NOMO-1 treated with DMSO at 0.1 percent for 48 hours (cell line): ENCODE data around the gene AFF1.
"Not testable (repeated sequence)": the region's sequence is repeated elsewhere in the genome, so short reads cannot be mapped to it uniquely, and the experiment has no call there.

ENCODE experiments used
- DNase-seq: peaks from one replicate; lab custom pipeline; 2025; ENCODE audit not compliant: unreplicated experiment; lab: John Stamatoyannopoulos, UW

Gene AFF1

DNA sequence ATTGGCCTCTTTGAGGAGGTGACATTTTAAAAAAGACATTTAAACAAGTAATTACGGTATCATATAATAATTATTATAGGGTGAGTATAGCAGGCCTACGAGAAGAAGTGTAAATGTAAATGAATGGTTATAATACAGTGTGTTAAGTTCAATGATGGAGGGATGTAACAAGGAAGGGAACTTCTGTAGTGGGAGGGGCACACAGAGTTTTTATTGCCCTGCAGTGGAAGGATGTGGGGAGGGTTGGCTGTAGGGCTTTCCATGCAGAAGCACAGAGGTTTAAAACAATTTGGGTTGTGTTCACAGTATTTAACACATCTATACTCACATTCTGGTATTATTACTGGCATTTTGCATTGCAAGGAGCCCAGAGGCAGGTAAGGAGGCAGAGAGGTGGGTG, 41.1 kb downstream of the AFF1 start:
- peak; percentile 48 for DNase-seq

DNA sequence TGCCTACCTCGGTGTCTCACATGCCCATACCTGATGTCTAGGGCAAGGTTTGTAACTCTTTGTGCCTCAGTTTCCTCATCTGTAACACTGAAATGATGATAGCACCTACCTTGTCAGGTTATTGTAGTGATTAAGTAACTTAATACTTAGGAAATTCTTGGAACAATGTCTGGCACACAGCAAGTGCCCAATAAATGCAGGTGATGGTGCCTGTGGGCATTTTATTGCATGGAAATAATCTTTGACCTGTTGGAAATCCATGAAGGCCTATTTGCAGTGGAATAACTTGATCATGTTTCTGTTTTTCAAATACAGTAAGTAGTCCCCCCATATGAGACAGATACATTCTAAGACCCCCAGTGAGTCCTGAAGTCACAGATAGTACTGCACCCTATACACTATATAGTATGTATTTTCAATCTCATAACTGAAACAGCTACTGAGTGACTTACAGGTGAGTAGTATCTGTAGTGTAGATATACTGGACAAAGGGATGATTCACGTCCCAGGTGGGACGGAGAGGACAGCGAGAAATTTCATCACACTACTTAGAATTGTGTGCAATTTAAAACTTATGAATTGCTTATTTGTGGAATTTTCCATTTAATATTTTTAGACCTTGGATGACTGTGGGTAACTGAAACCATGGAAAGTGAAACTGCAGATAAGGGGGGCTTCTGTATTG, 42.1 kb downstream of the AFF1 start:
- DNase-seq: no peak

DNA sequence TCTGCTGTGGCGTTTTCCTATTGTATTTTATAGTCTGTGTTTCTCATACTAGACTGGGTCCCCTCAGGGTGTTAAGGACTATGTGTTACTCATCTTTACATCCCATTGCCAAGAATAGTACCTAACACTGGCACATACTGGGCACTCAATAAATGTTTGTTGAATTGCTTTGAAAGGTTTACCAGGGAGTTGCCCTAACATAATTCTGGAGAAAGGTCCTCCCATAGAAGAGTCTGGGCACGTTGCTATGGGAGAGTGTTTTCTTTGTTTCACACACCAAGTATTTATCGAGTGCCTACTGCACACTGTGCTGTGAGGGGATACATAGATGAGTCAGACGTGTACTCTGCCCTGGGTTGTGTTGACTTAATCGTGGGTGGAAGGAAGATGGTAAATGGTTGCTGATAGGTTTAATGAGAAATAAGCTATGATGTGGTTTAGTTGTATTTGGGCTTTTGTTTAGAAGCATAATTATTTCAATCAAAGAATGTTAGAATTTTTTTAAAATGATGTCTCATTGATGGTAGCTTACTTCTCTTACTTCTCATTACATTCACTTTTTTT, 42.9 kb downstream of the AFF1 start:
- no peak for DNase-seq

DNA sequence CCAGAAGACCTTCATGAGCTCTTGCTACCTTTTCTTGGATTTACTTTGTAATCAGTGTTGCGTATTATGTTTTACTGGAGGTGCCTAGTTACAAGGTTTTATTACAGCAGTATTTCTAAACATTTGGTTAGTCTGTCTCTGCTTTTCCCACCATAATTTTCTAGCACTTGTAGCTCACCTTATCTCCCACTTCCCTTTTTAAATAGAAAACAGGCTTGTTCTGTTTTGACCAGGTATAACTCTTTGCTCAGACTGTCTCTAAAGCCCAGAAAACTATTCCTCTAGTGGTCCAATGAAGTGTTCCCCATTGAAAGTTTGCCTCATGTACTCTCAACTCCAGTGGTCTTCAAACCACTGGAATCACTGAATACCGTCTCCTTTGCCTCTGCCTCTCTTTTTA, 43.9 kb downstream of the AFF1 start:
- no peak for DNase-seq

DNA sequence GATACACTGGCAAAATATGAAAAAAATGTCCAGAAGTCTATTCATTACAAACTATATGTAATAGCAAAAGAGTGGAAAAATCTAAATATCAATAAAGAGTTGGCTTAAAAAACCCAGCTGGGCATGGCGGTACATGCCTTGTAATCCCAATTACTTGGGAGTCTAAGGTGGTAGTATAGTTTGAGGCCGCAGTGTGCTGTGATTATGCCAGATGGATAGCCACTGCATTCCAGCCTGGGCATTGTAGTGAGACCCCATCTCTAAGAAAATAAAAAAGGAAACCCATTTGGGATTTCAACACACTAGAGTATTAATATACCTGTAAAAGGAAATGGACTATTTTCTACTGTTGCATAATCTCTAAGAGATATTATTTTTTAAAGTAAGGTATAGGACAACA, 45.4 kb downstream of the AFF1 start:
- no peak for DNase-seq

DNA sequence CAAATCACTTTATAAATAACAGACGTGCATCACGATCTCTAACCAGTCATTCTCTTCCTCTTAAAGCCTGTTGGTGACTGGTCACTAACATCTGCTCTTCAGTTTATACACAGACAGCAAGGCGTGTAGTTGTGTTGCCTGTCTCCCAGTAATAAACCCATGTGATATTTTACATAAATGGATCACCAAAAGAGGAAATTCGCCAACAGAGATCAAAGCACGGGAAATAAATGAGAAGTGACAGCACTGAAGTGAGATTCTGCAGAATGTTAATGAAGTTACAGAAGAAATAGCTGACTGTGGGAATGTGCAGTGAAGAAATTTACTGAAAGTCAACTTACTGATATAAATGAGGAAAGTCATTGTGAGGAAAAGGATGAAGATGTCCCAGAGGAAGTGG, 47.0 kb downstream of the AFF1 start:
- DNase-seq: peak; percentile 87

DNA sequence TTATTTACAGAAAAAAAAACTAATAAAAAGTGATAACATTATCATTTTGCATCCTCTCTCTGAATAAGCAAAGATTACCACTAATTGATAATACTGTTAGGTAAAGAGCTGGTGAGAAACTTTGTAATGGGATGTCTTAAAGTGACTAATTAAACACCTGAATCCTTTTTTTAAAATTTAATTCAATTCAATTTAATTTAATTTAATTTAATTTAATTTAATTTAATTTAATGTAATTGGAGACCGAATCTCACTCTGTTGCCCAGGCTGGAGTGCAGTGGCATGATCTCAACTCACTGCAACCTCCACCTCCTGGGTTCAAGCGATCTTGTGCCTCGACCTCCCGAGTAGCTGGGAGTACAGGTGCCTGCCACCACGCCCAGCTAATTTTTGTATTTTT, 51.0 kb downstream of the AFF1 start:
- not testable (repeated sequence) for DNase-seq

DNA sequence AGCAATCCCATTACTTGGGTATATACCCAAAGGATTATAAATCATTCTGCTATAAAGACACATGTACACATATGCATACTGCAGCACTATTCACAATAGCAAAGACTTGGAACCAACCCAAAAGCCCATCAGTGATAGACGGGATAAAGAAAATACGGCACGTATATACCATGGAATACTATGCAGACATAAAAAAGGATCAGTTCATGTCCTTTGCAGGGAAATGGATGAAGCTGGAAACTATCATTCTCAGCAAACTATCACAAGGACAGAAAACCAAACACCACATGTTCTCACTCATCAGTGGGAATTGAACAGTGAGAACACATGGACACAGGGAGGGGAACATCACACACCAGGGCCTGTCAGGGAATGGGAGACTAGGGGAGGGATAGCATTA, 54.8 kb downstream of the AFF1 start:
- not testable (repeated sequence) for DNase-seq

DNA sequence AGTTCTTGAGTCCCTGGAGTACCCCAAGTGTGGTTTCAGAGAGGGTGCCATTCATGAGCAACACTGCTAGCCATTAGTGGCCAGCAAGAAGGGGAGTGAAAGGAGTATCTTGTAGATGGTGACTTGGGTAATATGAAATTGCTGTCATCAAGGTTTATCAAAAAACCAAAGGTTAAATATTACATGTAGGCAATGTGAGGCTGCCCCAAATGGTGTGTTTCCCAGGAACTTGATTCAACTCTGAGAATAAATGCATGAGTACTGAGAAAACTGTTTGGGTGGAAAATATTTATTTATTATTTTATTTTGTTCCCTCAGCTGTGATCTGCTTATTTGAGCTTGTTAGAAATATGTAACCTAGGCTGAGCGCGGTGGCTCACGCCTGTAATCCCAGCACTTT, 55.7 kb downstream of the AFF1 start:
- DNase-seq: no peak

DNA sequence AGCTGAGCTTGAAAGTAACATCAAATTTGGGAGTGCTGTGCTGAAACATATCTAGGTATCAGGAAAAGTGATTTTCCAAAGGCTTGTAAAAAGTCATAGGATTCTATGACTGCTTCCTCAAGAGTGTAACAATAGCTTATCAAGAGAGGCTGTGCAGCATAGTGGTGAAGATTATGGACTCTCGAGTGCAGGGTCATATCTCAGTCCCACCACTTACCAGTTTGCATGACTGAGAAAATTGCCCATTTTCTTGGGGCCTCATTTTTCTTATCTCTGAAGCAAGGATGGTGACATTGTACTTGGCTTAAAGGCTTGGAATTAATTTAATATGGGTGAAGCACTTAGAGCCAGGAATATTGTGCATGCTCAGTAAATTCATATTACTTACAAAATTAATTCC, 57.2 kb downstream of the AFF1 start:
- DNase-seq: no peak

DNA sequence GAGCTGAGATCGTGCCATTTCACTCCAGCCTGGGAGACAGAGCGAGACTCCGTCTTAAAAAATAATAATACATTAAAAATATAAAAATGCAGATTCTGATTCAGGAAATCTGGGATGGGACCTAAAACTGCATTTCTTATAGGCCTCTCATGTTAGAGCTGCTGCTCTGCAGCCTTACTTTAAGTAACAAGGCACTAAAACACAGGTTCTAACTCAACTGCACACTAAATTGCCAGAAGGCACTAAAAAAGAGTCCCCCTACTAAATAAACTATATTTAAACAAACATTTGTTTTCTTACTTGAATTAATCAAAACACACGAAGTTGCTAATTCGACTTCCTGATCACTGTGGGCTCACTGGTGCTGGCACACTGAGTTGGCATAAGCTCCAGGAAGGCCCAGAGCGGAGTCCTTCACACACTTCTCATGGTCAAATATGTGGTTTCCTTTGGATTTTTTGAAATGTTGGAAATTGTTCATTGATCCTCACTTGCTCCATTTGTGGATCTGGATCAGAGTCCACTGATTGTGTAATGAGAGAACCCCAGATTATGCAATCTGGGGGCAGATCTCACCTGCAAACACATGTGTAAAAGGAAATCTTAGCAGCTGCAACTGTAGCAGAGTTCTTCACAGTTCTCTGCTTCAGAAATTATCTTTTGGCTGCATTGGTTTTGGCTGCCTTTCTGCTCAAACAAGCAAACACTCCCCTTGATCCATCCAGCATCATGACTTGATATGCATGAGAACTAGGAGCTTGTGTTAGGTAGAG, 59.3 kb downstream of the AFF1 start:
- no peak for DNase-seq

DNA sequence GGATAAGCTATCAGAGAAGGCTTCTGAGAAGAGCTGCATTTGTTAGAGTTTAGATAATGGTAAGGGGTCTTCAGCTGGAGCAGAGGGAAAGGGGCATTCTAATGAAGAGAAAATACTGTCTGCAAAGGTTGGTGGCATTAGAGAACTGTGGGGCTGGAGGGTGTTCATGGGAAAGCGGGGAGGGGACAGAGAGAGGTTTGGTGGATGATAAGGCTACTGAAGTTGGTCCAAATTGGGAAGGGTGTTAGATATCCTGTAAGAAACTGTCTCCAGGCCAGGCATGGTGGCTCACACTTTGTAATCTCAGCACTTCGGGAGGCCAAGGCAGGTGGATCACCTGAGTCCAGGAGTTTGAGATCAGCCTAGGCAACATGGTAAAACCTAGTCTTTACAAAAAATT, 59.9 kb downstream of the AFF1 start:
- DNase-seq: no peak

DNA sequence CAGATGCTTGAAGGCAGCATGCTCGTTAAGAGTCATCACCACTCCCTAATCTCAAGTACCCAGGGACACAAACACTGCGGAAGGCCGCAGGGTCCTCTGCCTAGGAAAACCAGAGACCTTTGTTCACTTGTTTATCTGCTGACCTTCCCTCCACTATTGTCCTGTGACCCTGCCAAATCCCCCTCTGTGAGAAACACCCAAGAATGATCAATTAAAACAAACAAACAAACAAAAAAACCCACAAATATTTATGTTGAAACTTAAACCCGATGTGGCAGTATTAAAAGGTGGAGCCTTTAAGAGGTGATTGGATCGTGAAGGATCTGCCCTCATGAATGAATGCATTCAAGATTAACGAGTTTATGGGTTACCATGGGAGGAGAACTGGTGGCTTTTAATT, 61.7 kb downstream of the AFF1 start:
- DNase-seq: not testable (repeated sequence)

DNA sequence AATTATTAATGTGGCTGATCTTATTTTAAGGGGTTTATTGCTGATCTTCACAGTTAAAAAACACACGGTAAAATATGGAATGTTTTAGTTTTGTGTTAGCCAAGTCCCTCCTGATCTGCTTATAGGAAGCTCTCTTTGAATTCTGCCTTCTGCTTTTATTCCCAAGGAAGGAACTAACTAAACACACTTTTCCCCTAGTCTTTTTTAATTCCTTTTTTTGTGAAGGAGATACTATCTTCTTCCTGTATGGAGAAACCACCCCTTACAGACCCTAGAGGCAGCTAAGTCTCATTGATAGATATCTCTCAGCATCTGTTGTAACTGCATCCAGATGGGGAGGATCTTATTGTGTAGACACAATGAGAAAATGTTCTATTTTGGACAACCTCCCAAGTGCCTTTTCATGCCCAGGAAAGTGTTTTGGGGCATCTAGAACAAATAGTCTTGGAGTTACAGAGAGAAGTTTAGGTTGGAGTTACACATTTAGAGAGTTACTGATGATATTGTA, 64.4 kb downstream of the AFF1 start:
- DNase-seq: no peak

DNA sequence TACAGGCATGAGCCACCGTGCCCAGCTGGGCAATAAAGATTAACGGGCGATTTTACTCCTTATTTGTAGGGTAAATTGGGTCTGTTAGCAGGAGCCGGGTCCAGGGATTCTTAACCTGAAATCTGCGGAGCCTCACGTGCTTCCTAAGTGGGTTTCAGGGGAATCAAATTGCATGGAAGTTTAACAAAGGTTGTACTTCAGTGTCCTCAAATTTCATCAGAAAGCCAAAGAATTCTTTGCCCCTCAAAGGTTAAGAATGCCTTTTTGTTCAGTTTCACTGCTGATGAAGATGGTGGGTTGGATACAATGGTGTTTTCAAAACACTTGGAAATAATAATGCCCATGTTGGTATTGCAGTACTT, 67.9 kb downstream of the AFF1 start:
- DNase-seq: no peak

DNA sequence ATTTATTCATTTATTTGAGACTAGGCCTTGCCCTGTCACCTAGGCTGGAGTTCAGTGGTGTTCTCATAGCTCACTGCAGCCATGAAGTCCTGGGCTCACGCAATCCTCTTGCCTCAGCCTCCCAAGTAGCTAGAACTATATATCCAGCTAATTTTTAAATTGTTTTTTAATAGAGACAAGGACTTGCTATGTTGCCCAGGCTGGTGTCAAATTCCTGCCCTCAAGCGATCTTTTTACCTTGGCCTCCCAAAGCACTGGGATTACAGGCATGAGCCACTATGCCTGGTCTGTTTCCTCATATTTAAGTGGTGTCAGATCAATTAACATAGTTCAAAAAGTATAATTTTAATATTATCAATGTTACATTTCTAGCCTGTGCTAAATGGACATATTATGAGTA, 68.5 kb downstream of the AFF1 start:
- no peak for DNase-seq

DNA sequence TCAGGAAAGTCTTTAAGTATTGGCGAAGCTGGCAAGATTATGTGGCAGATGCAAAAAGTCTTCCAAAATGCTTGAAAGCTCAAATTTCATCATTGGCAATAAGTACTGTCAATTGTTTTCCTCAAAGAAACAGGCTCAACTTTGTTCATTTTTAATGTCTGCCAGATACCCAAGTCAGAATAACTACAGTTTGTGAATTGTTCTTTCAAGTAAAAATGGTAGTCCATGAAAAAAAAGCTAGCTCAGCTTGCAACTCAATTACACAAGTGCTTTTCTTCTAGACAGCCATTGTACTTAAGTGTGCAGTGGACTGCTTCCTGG, 70.5 kb downstream of the AFF1 start:
- DNase-seq: no peak

DNA sequence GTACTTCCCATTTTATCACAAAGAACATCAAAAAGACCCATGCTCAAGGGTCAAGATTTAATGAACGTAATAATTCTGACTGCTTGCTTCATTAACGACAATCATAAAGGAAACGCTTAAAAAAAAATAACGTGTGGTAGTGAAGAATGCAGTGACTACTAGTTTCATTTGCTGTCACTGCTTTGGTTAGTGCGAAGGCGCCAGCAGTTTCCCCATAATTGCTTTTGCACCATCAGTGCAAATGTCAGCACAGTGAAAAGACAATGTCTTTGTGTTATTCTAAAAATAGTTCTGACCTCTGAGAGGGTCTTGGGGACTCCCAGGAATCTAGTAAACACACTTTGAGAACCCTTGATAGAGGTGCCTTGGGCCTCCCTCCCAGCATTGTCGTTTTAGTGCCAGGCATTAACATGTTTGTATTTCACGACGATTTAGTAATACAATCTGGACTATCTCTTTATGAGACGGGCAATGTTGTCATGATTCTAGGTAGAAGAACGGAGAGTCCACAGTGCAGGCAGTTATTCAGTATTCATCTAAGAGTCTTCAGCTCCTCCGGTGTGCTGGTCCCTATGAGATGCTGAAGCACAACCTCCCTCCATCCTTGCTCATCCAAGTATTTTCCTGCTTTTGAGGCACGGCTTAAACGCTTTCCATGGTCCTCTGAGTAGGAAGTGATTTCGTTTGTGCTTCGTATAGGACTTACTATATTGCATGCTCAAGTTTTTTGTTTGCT, 71.0 kb downstream of the AFF1 start:
- DNase-seq: peak; percentile 40

DNA sequence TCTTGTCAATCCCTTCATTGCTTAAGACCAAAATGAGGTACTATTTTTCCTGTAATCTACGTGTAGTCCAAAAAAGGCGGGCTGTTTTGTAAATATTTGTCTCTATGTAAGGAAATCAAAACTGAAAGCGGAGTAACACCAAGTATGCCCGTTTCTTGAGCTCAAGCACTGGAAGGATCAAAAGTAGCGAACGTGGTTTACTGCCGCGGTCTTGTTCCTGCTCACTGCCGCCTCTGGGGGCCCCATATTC, 71.5 kb downstream of the AFF1 start:
- DNase-seq: peak; percentile 93

DNA sequence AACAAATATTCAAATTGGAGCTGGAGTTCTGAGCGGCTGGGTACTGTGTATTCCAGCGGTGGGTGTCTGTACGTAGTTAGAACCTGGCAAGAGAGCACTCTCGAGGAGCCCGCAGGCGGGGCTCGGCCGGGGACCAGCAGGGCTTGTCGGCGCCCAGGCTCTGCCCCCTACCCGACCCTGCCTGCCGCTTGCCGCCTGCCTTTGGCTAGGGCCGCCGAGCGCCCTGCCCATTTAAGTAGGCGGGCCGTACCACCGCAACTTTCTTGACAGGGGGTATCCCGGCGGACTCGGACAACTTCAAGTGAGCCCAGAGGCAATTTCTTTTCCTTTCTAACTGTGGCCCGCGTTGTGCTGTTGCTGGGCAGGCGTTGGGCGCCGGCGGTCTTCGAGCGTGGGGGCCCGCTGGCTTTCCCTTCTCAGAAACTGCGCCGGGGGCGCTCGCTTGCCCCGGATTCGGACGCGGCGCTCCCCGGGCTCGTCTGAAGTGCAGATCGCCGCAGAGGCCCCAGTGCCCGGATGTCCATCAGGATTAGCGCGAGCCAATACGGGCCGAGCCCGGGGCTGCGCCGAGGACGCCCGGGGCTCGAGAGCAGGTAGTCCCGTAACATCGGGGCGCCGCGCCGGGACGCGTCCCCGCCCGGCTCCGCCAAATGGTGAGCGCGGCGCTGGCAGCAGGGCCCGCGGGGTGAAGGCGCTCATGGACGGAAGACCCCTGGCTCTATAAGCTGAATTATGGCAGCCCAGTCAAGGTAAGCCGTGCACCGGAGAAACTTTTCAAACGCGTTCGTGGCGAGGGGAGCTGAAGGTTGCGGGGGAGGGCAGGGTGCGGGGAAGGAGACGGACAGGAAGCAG, 72.1 kb downstream of the AFF1 start:
- DNase-seq: peak; percentile 93
